PC-3 (cell line): Measurements from ENCODE around the gene SH3BP5L. TPM values are rescaled to one million over a fixed set of nuclear protein-coding genes. Genes with fewer than 3 reads are reported as not detected.

Source experiments
- ATAC-seq: fragments of 200-7000 bp; cut with Tn5 transposase; 2 replicates; pipeline ENCODE4 v1.9.1; 2020; ENCODE audit warnings: mild to moderate bottlenecking, moderate library complexity
- BruUV-seq: library from RNA; stranded (reverse); fragments of 400-500 nt; replicated peaks from 2 replicates; lab custom pipeline; 2021; lab: Mats Ljungman, UMichigan
- CTCF ChIA-PET: fragments of 300-600 bp; sonication (Branson Sonifier 250); formaldehyde crosslinking; loops from one replicate; lab custom pipeline; 2022; ENCODE audit warnings: antibody characterized with exemption; lab: Charles Lee
- POLR2A ChIA-PET: fragments of 300-600 bp; sonication (Branson Sonifier 250); formaldehyde crosslinking; loops from one replicate; lab custom pipeline; 2022; ENCODE audit warnings: antibody characterized with exemption; ENCODE audit not compliant: unreplicated experiment; lab: Charles Lee
- DNase-seq: peaks from one replicate; pipeline ENCODE4 v3.0.0-alpha.2; 2015
- H2AFZ ChIP-seq: fragments of 300-600 bp; sonication (generic); 2 replicates; pipeline ENCODE4 v1.6.0; 2016; ENCODE audit warnings: antibody characterized with exemption, low read length
- H3F3A ChIP-seq: fragments of 300-600 bp; sonication (generic); one replicate; pipeline ENCODE4 v1.6.0; 2017; ENCODE audit warnings: antibody characterized with exemption, low read length, control low read depth, mild to moderate bottlenecking; ENCODE audit not compliant: unreplicated experiment
- H3K27ac ChIP-seq: fragments of 300-600 bp; sonication (generic); 2 replicates; pipeline ENCODE4 v1.5.1; 2016; ENCODE audit warnings: mild to moderate bottlenecking, low read length
- H3K27me3 ChIP-seq: fragments of 300-600 bp; sonication (generic); 2 replicates; pipeline ENCODE4 v1.6.1; 2016; ENCODE audit warnings: low read length, mixed read lengths
- H3K36me3 ChIP-seq: fragments of 300-600 bp; sonication (generic); 2 replicates; pipeline ENCODE4 v1.6.1; 2016; ENCODE audit warnings: low read depth, mixed run types, low read length, mixed read lengths
- H3K4me1 ChIP-seq: fragments of 300-600 bp; sonication (generic); 2 replicates; pipeline ENCODE4 v1.5.1; 2016; ENCODE audit warnings: low read length; ENCODE audit not compliant: insufficient read depth
- H3K4me2 ChIP-seq: fragments of 300-600 bp; sonication (generic); 2 replicates; pipeline ENCODE4 v1.6.0; 2016; ENCODE audit warnings: low read length
- H3K4me3 ChIP-seq: fragments of 300-600 bp; sonication (generic); 2 replicates; pipeline ENCODE4 v1.5.1; 2016; ENCODE audit warnings: mild to moderate bottlenecking, low read length, mixed read lengths
- H3K79me2 ChIP-seq: fragments of 300-600 bp; sonication (generic); 2 replicates; pipeline ENCODE4 v1.6.1; 2017; ENCODE audit warnings: low read length, mixed read lengths
- H3K9ac ChIP-seq: fragments of 300-600 bp; sonication (generic); 2 replicates; pipeline ENCODE4 v1.6.0; 2016; ENCODE audit warnings: mild to moderate bottlenecking, low read length
- H3K9me2 ChIP-seq: fragments of 300-600 bp; sonication (generic); replicated peaks from 2 replicates; pipeline ENCODE4 v1.6.1; 2016; ENCODE audit warnings: mixed run types, low read length, mixed read lengths
- H3K9me3 ChIP-seq: fragments of 300-600 bp; sonication (generic); 2 replicates; pipeline ENCODE4 v1.6.1; 2016; ENCODE audit warnings: low read length, mixed read lengths
- H4K20me1 ChIP-seq: fragments of 300-600 bp; sonication (generic); 2 replicates; pipeline ENCODE4 v1.6.1; 2016; ENCODE audit warnings: low read length, mixed read lengths
- EZH2 ChIP-seq: fragments of 300-600 bp; sonication (generic); IDR thresholded peaks from one replicate; pipeline ENCODE4 v1.6.1; 2017; ENCODE audit warnings: antibody characterized with exemption, mild to moderate bottlenecking, low read length; ENCODE audit not compliant: unreplicated experiment
- EZH2phosphoT487 ChIP-seq: fragments of 300-600 bp; sonication (generic); IDR thresholded peaks from 2 replicates; pipeline ENCODE4 v1.6.1; 2018; ENCODE audit warnings: mild to moderate bottlenecking, antibody characterized with exemption, low read length, borderline replicate concordance
- intact Hi-C: fragments of 100-400 bp; cut with micrococcal nuclease; formaldehyde crosslinking; loops from 2 replicates; pipeline ENCODE4 v1.9.0; 2023
- total RNA-seq: library from RNA; depleted of rRNA; stranded (reverse); fragments of >200 nt; gene quantifications from 2 replicates; pipeline ENCODE4 v1.2.3, GENCODE V29; 2014
- TF ChIP-seq, protein P1 (sequence below): fragments of 300-600 bp; sonication (generic); conservative IDR thresholded peaks from 2 replicates; pipeline ENCODE4 v1.5.1; 2017; ENCODE audit warnings: antibody characterized with exemption, low read depth, mild to moderate bottlenecking, low read length

The SH3BP5L gene
- total RNA-seq, 1 experiment from 2014 or later, result 63.5 TPM

DNA sequence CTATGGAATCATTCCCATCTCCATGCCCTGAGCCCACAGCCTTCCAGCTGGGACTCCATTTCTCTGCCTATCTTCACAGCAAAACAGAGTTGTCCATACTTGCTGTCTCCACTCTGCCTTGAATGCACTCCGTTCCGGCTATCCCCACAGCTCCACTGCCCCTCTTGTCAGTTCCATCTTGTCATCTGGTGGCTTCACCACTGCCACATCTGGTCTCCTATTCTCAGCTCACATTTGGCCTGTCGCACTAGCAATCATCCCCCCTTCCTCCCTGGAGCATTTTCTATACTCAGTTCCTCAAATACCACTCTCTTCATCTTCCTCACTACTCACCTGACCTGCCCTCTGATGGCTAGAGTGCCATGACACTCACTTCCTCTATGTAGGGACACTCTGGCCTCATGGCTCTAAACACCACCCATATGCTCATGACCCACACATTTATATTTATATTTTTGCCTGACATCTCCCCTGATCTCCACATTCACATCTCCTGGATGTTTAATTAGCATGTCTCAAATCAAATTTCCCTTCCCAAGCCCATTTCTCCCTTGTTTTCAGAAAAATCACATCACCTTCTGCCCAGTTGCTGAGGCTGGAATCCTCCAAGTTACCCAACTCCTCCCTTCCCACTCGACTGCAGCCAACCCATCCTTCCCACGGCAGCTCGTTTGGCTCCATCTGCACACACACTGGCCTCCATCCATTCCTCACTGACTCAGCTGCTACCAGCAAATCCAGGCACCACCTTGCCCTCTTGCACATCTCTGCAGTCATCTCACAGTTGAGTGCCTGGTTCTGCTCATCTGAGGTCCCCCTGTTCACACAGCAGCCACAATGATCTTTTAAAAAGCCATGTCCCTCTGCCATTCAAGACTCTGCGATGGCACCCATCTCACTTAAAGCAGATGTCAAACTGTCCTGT, 27.0 kb upstream of the SH3BP5L start:
- H2AFZ ChIP-seq, result no peak overlapping the region
- DNase-seq, result no peak
- H3F3A ChIP-seq, result no peaks in the 10 kb centered on the region
- no peak overlapping the region for H3K9ac ChIP-seq
- H3K9me3 ChIP-seq, result no peaks in the 10 kb centered on the region
- BruUV-seq, result no TSS peak
- TF ChIP-seq EZH2phosphoT487, result no peak
- no peak for TF ChIP-seq EZH2
- TF ChIP-seq, protein P1, sequence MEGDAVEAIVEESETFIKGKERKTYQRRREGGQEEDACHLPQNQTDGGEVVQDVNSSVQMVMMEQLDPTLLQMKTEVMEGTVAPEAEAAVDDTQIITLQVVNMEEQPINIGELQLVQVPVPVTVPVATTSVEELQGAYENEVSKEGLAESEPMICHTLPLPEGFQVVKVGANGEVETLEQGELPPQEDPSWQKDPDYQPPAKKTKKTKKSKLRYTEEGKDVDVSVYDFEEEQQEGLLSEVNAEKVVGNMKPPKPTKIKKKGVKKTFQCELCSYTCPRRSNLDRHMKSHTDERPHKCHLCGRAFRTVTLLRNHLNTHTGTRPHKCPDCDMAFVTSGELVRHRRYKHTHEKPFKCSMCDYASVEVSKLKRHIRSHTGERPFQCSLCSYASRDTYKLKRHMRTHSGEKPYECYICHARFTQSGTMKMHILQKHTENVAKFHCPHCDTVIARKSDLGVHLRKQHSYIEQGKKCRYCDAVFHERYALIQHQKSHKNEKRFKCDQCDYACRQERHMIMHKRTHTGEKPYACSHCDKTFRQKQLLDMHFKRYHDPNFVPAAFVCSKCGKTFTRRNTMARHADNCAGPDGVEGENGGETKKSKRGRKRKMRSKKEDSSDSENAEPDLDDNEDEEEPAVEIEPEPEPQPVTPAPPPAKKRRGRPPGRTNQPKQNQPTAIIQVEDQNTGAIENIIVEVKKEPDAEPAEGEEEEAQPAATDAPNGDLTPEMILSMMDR, result no peak
- H3K36me3 ChIP-seq, result peaks cover 67% of the 10 kb centered on the region
- H4K20me1 ChIP-seq, result no peaks in the 10 kb centered on the region
- H3K4me3 ChIP-seq, result no peak overlapping the region
- POLR2A ChIA-PET, result no interaction called here
- ATAC-seq, result no peak
- H3K4me2 ChIP-seq, result no peak overlapping the region
- peaks cover 13% of the 10 kb centered on the region for H3K4me1 ChIP-seq
- H3K27me3 ChIP-seq, result no peaks in the 10 kb centered on the region
- H3K79me2 ChIP-seq, result peaks cover 22% of the 10 kb centered on the region
- CTCF ChIA-PET, result no interaction called here
- intact Hi-C loops, result no loop called here
- H3K9me2 ChIP-seq, result no peaks in the 10 kb centered on the region
- H3K27ac ChIP-seq, result no peak overlapping the region

DNA sequence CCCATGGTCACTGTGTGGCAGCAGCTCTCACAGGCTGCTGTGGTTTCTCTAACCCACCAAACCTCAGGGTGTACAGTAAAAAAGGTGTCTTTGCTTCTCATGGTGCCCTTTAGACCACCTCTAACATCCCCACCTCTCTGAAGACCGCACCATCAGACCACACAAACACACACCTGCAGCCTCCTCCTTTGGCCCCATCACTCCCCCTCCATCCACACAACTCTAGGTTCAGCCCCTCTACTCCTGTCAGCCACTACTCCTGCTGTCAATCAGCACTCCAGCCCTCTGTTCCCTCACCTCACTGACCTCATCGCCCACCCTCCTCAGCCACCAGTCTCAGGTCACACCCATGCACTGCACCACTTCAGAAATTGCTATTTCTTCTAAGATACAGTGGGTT, 25.7 kb upstream of the SH3BP5L start:
- Histone ChIP-seq H3K27me3 (no peaks in the 10 kb centered on the region), H3K4me3 (no peak overlapping the region), H3K4me1 (no peaks in the 10 kb centered on the region), H3K9ac (no peak overlapping the region), H3K9me2 (no peaks in the 10 kb centered on the region), H2AFZ (no peak overlapping the region), H3K4me2 (no peak overlapping the region), H3K27ac (no peak overlapping the region), H3K9me3 (no peaks in the 10 kb centered on the region), H3K36me3 (peaks cover 77% of the 10 kb centered on the region), H4K20me1 (no peaks in the 10 kb centered on the region), H3K79me2 (peaks cover 8% of the 10 kb centered on the region; the same call in 1 of the 2 replicates), H3F3A (no peaks in the 10 kb centered on the region)
- POLR2A ChIA-PET, result no interaction called here
- TF ChIP-seq, protein P1, result no peak
- TF ChIP-seq EZH2 (no peak), EZH2phosphoT487 (no peak)
- DNase-seq (no peak), ATAC-seq (no peak; the same call in 1 of the 2 replicates)
- intact Hi-C loops, result no loop called here
- no TSS peak for BruUV-seq
- CTCF ChIA-PET, result no interaction called here
